ENCODE measurements around the gene ZBED1. TPM values are rescaled to one million over a fixed set of nuclear protein-coding genes. Genes with fewer than 3 reads are reported as not detected.

ZBED1 gene
- total and polyA plus RNA-seq, 9 of the 15 experiments (the other 6 are each of a cell fraction or from before 2014, with no cell fraction given), result 0.61 to 27.6 (median 13.9) TPM

GRCh38 chrX:2464677-2465166 is 36.1 kb downstream of the ZBED1 start (continued):
- TF ChIP-seq TCF15 (CRISPR knock-in tag; IDR thresholded peaks at IDR 0.05) (no peak), HOMEZ (CRISPR knock-in tag; IDR thresholded peaks at IDR 0.05) (no peak), RNF219 (CRISPR knock-in tag; IDR thresholded peaks at IDR 0.05) (no peak), ZNF584 (CRISPR knock-in tag; IDR thresholded peaks at IDR 0.05; ENCODE audit: low read depth) (no peak), POLR2AphosphoS5 (IDR thresholded peaks at IDR 0.05; ENCODE audit: control insufficient read depth, insufficient read depth, low read depth, low read length) (no peak), RFX5 (IDR thresholded peaks at IDR 0.05; ENCODE audit: low read depth, low read length) (no peak), NCOR1 (IDR thresholded peaks at IDR 0.05) (peak; percentile 2; the same call in 1 of the 2 replicates), ZBTB33 (CRISPR knock-in tag; IDR thresholded peaks at IDR 0.05) (no peak; the same call in 1 of the 2 replicates), ZNF232 (CRISPR knock-in tag; IDR thresholded peaks at IDR 0.05) (no peak), MED1 (CRISPR knock-in tag; IDR thresholded peaks at IDR 0.05; ENCODE audit: borderline replicate concordance) (no peak), CREM (IDR thresholded peaks at IDR 0.05; ENCODE audit: low read depth) (peak; percentile 78), CCNT2 (IDR thresholded peaks at IDR 0.05; ENCODE audit: borderline replicate concordance, extremely low read depth, insufficient read length, low read depth, low read length) (no peak), MNT (conservative IDR thresholded peaks at IDR 0.05) (peak; percentile 89 to 92), SMAD3 (CRISPR knock-in tag; conservative IDR thresholded peaks at IDR 0.05) (no peak), PHF21A (IDR thresholded peaks at IDR 0.05; ENCODE audit: borderline replicate concordance, low read depth) (no peak), PURB (CRISPR knock-in tag; IDR thresholded peaks at IDR 0.05; ENCODE audit: low read depth) (no peak), SMAD2 (IDR thresholded peaks at IDR 0.05; ENCODE audit: low read depth, low read length) (no peak), ZNF324 (CRISPR knock-in tag; IDR thresholded peaks at IDR 0.05) (no peak), WHSC1 (IDR thresholded peaks at IDR 0.05; ENCODE audit: low read length) (no peak), DMBX1 (CRISPR knock-in tag; IDR thresholded peaks at IDR 0.05; ENCODE audit: borderline replicate concordance) (no peak), ZNF239 (CRISPR knock-in tag; IDR thresholded peaks at IDR 0.05) (no peak), NEUROD1 (IDR thresholded peaks at IDR 0.05; ENCODE audit: borderline replicate concordance, low read depth, low read length, partially characterized antibody) (peak; percentile 88)
